NT2/D1 (cell line): ENCODE measurements around the gene PRSS50.
A peak's percentile ranks its signal among the peaks of the same experiment; 100 is the strongest.

ENCODE experiments used
- DNase-seq: peaks from one replicate; pipeline ENCODE4 v3.0.0-alpha.2; 2011; ENCODE audit warnings: low read depth, low spot score
- H3K27me3 ChIP-seq: 2 replicates; pipeline ENCODE4 v1.6.0; 2011; ENCODE audit warnings: mild to moderate bottlenecking; ENCODE audit not compliant: insufficient read length, insufficient read depth
- H3K36me3 ChIP-seq: 2 replicates; pipeline ENCODE4 v1.6.1; 2011; ENCODE audit warnings: mild to moderate bottlenecking, low read length, mixed read lengths; ENCODE audit not compliant: insufficient read depth, insufficient read length
- H3K4me1 ChIP-seq: 2 replicates; pipeline ENCODE4 v1.5.1; 2011; ENCODE audit not compliant: insufficient read depth, insufficient read length
- H3K4me3 ChIP-seq: 2 replicates; pipeline ENCODE4 v1.5.1; 2011; ENCODE audit warnings: low read depth; ENCODE audit not compliant: insufficient read length
- H3K9ac ChIP-seq: 2 replicates; pipeline ENCODE4 v1.6.0; 2011; ENCODE audit warnings: low read depth; ENCODE audit not compliant: insufficient read length
- H3K9me3 ChIP-seq: 2 replicates; pipeline ENCODE4 v1.5.1; 2011; ENCODE audit warnings: mild to moderate bottlenecking, low read length; ENCODE audit not compliant: insufficient read depth
- SUZ12 ChIP-seq: IDR thresholded peaks from 2 replicates; pipeline ENCODE4 v1.6.1; 2011; ENCODE audit not compliant: insufficient read length, insufficient read depth; ENCODE audit errors: extremely low read depth
- YY1 ChIP-seq: IDR thresholded peaks from 2 replicates; pipeline ENCODE4 v1.6.1; 2011; ENCODE audit not compliant: insufficient read length, insufficient read depth
- ZNF274 ChIP-seq: IDR thresholded peaks from 2 replicates; pipeline ENCODE4 v1.6.1; 2011; ENCODE audit warnings: mild to moderate bottlenecking, low read depth, low read length

The PRSS50 gene

GRCh38 chr3:46676601-46677410 lies 40.9 kb downstream of the PRSS50 start:
- peaks cover 24% of the 10 kb centered on the region for H3K4me1 ChIP-seq
- peak overlapping the region; percentile 17 for H3K9ac ChIP-seq
- H3K27me3 ChIP-seq = no peaks in the 10 kb centered on the region
- no peaks in the 10 kb centered on the region for H3K9me3 ChIP-seq
- no peak for TF ChIP-seq ZNF274
- no peak for TF ChIP-seq YY1
- TF ChIP-seq SUZ12 = no peak
- no peak for DNase-seq
- peaks cover 17% of the 10 kb centered on the region for H3K36me3 ChIP-seq
- no peak overlapping the region for H3K4me3 ChIP-seq

GRCh38 chr3:46675843-46676567 lies 41.7 kb downstream of the PRSS50 start:
- peaks cover 17% of the 10 kb centered on the region for H3K4me1 ChIP-seq
- no peak overlapping the region for H3K9ac ChIP-seq
- H3K27me3 ChIP-seq = no peaks in the 10 kb centered on the region
- H3K4me3 ChIP-seq = no peak overlapping the region
- peaks cover 13% of the 10 kb centered on the region for H3K36me3 ChIP-seq
- no peak for DNase-seq
- no peaks in the 10 kb centered on the region for H3K9me3 ChIP-seq
- TF ChIP-seq ZNF274 = no peak
- TF ChIP-seq SUZ12 = no peak
- TF ChIP-seq YY1 = no peak

GRCh38 chr3:46675426-46675825 lies 42.2 kb downstream of the PRSS50 start:
- Histone ChIP-seq H3K9me3 (no peaks in the 10 kb centered on the region), H3K9ac (no peak overlapping the region), H3K27me3 (no peaks in the 10 kb centered on the region), H3K4me3 (no peak overlapping the region), H3K36me3 (peaks cover 15% of the 10 kb centered on the region), H3K4me1 (peaks cover 17% of the 10 kb centered on the region)
- TF ChIP-seq YY1 (no peak), ZNF274 (no peak), SUZ12 (no peak)
- no peak for DNase-seq

- H3K27me3 ChIP-seq = no peaks in the 10 kb centered on the region
- H3K4me3 ChIP-seq = no peak overlapping the region
- no peak for TF ChIP-seq YY1
- no peak for TF ChIP-seq ZNF274
- no peak for TF ChIP-seq SUZ12
These were observed 43.4 kb downstream of the PRSS50 start for GRCh38 chr3:46674031-46674845.

DNA sequence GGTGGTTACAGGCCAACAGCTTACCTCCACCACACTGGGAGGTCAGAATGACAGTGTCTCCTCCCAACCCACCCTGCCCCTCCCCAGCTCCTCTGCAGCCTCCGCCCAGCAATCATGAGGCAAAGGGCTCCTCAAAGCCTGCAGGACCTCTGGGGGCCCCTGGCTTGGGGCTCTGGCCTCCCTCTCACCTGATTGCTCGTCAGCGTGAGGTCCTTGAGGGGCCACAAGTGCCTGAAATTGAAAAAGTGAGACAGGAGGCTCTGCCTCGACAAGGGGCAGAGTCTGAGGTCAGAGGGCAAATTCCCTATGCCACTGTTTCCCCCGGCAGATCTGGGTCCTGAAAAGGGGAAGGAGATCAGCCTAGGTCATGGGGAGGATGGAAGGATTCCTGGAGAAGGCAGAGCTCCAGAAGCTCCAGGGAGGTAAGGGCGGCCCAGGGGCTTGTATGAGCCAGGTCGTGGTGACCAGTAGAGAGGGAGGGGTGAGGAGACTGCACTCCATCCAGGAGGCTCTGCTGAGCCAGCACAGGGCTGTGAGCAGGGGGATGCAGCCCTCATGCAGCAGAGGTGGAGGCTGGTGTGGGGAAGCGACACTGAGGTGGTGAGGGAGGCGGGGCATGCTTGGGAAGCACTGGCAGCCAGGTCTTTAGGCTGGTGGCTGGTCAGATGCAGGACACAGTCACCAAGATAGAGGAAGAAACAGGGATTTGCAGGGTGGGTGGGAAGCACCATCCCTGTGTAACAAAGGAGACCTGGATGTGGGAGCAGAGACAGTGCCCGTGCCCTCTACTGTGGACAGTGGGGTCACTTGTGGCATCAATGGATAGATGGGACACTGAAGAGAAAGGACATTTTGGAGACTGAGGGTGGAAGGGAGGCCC lies 44.3 kb downstream of the PRSS50 start:
- Histone ChIP-seq H3K9ac (no peak overlapping the region), H3K27me3 (no peaks in the 10 kb centered on the region), H3K4me3 (no peak overlapping the region), H3K4me1 (peaks cover 17% of the 10 kb centered on the region), H3K36me3 (peaks cover 15% of the 10 kb centered on the region), H3K9me3 (no peaks in the 10 kb centered on the region)
- no peak for TF ChIP-seq SUZ12
- no peak for TF ChIP-seq ZNF274
- no peak for TF ChIP-seq YY1
- no peak for DNase-seq

More at GRCh38 chr3:46674031-46674845, 43.4 kb downstream of the PRSS50 start:
- no peak overlapping the region for H3K9ac ChIP-seq
- H3K36me3 ChIP-seq = peaks cover 15% of the 10 kb centered on the region
- no peak for DNase-seq
- H3K9me3 ChIP-seq = no peaks in the 10 kb centered on the region
- H3K4me1 ChIP-seq = peaks cover 17% of the 10 kb centered on the region

GRCh38 chr3:46672349-46672695 lies 45.3 kb downstream of the PRSS50 start:
- H3K9ac ChIP-seq = no peak overlapping the region
- TF ChIP-seq YY1 (no peak), SUZ12 (no peak), ZNF274 (no peak)
- peaks cover 17% of the 10 kb centered on the region for H3K4me1 ChIP-seq
- no peaks in the 10 kb centered on the region for H3K9me3 ChIP-seq
- no peak for DNase-seq
- peaks cover 15% of the 10 kb centered on the region for H3K36me3 ChIP-seq
- H3K27me3 ChIP-seq = no peaks in the 10 kb centered on the region
- H3K4me3 ChIP-seq = no peak overlapping the region
